Chondrocyte (in vitro differentiated cells): ENCODE measurements around the gene RP2. TPM values are rescaled to one million over a fixed set of nuclear protein-coding genes. Genes with fewer than 3 reads are reported as not detected.

Source experiments
- DNase-seq: peaks from one replicate; pipeline ENCODE4 v3.0.0; 2021; ENCODE audit warnings: mixed read lengths, low spot score
- H3K27ac Mint-ChIP-seq: one replicate; pipeline ENCODE4 v1.8.0; 2021; ENCODE audit warnings: mild to moderate bottlenecking, moderate library complexity, mixed read lengths; ENCODE audit not compliant: unreplicated experiment
- H3K27me3 Mint-ChIP-seq: 2 replicates; pipeline ENCODE4 v1.8.0; 2021; ENCODE audit warnings: low read depth, mixed read lengths
- H3K36me3 Mint-ChIP-seq: 2 replicates; pipeline ENCODE4 v1.8.0; 2021; ENCODE audit warnings: low read depth, mixed read lengths
- H3K4me1 Mint-ChIP-seq: 2 replicates; pipeline ENCODE4 v1.8.0; 2021; ENCODE audit warnings: low read depth, mild to moderate bottlenecking, mixed read lengths
- H3K4me3 Mint-ChIP-seq: one replicate; pipeline ENCODE4 v1.8.0; 2021; ENCODE audit warnings: mild to moderate bottlenecking, moderate library complexity, mixed read lengths; ENCODE audit not compliant: unreplicated experiment
- H3K9me3 Mint-ChIP-seq: 2 replicates; pipeline ENCODE4 v1.8.0; 2021; ENCODE audit warnings: low read depth, mixed read lengths
- CTCF ChIP-seq: fragments of 200-600 bp; sonication (generic); IDR thresholded peaks from 2 replicates; pipeline ENCODE4 v1.5.0; 2021; ENCODE audit warnings: antibody characterized with exemption, mild to moderate bottlenecking, moderate library complexity
- long read RNA-seq: library from polyadenylated mRNA; stranded (forward); transcript quantifications from one replicate; pipeline ENCODE4 v2.0.0, GENCODE V29; 2021
- total RNA-seq: library from RNA; stranded (reverse); gene quantifications from 3 replicates; pipeline ENCODE4 v1.2.1, GENCODE V29; 2021

The RP2 gene
- total RNA-seq: 18.4 to 18.8 TPM (median 18.6 TPM) in 3 replicates
- long read RNA-seq, transcript RP2-201 (5 exons, 3,803 nt): major isoform, 77 of 80 reads
- long read RNA-seq, partial matches to known transcripts: 2 of 80 reads
- long read RNA-seq, other reads (novel, unspliced or antisense): 1 of 80 reads

- no peaks in the 10 kb centered on the region for H3K36me3 Mint-ChIP-seq
- peak within 1 kb of the TSS; percentile 90 for H3K4me3 Mint-ChIP-seq
- no peaks in the 10 kb centered on the region for H3K9me3 Mint-ChIP-seq
- H3K27ac Mint-ChIP-seq: peak within 1 kb of the TSS; percentile 98
- H3K4me1 Mint-ChIP-seq: peaks cover 27% of the 10 kb centered on the region
- peak; percentile 95 for DNase-seq
- TF ChIP-seq CTCF: peak; percentile 33
- no peaks in the 10 kb centered on the region for H3K27me3 Mint-ChIP-seq
Measured at GRCh38 chrX:46836701-46837557, at the start of gene RP2. Gene RP2, plus strand, starts transcription at chrX:46837043. Its CDS starts 58 bp downstream, at chrX:46837101.

- H3K9me3 Mint-ChIP-seq: peaks cover 13% of the 10 kb centered on the region
- no peak for DNase-seq
- H3K4me1 Mint-ChIP-seq: peaks cover 16% of the 10 kb centered on the region
- H3K4me3 Mint-ChIP-seq: no peak overlapping the region
- no peaks in the 10 kb centered on the region for H3K36me3 Mint-ChIP-seq
- TF ChIP-seq CTCF: no peak
- no peak overlapping the region for H3K27ac Mint-ChIP-seq
- no peaks in the 10 kb centered on the region for H3K27me3 Mint-ChIP-seq
Measured at GRCh38 chrX:46788902-46789301, 47.9 kb upstream of the RP2 start.

- peaks cover 10% of the 10 kb centered on the region for H3K9me3 Mint-ChIP-seq
- H3K27ac Mint-ChIP-seq: peak overlapping the region; percentile 75
- H3K4me3 Mint-ChIP-seq: no peak overlapping the region
- no peak for DNase-seq
- no peaks in the 10 kb centered on the region for H3K27me3 Mint-ChIP-seq
- no peak for TF ChIP-seq CTCF
- H3K36me3 Mint-ChIP-seq: no peaks in the 10 kb centered on the region
- H3K4me1 Mint-ChIP-seq: peaks cover 16% of the 10 kb centered on the region
Measured at GRCh38 chrX:46791927-46792809, 44.7 kb upstream of the RP2 start.

GRCh38 chrX:46792810-46793188, 44.0 kb upstream of the RP2 start:
- Mint-ChIP-seq H3K27ac (peak overlapping the region; percentile 75), H3K27me3 (no peaks in the 10 kb centered on the region), H3K36me3 (no peaks in the 10 kb centered on the region), H3K4me3 (no peak overlapping the region), H3K9me3 (peaks cover 10% of the 10 kb centered on the region), H3K4me1 (peaks cover 16% of the 10 kb centered on the region)
- TF ChIP-seq CTCF: no peak
- no peak for DNase-seq
